HG03135 (cell line): ENCODE data around the gene IL33.

Source experiments
- ATAC-seq: cut with Tn5 transposase; IDR thresholded peaks from one replicate; pipeline ENCODE4 v1.9.1; 2021; ENCODE audit warnings: mild to moderate bottlenecking, moderate library complexity; ENCODE audit not compliant: unreplicated experiment

The IL33 gene

GRCh38 chr9:6301858-6302257, 86.3 kb downstream of the IL33 start:
- ATAC-seq = no peak

GRCh38 chr9:6302417-6302816, 86.8 kb downstream of the IL33 start:
- no peak for ATAC-seq

GRCh38 chr9:6304232-6304631, 88.6 kb downstream of the IL33 start:
- no peak for ATAC-seq

DNA sequence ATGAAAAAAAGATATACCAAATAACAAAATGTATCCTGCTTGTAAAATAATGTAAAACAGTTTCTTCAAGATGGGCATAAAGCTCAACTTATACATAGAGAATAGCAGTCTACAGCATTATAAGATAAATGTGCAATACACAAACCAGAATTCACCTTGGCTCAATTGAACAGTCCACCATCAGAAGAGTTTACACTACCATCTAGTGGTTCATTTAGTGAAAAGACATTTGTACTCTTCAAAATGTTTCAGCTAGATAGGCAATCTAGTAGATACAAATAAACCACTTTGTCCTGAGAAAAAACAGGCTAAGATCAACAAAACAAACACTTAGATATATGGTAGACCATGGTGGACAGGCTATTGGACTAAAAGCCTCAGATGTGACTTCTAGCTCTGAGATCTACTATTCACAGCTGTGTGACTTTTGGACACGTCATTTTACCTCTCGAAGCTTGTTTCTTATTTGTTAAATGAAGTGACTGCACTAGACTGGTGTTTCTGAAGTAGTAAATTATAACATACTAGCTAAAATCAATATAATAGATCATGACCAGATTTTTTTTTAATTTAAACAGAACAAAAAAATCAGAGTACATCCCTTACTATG, 90.5 kb downstream of the IL33 start:
- no peak for ATAC-seq
